Measurements from ENCODE around the gene ATP1A2. TPM values are rescaled to one million over a fixed set of nuclear protein-coding genes. Genes with fewer than 3 reads are reported as not detected.

ATP1A2 gene
- total and polyA plus RNA-seq, 2 of the 8 experiments (the other 6 are each of a cell fraction or from before 2014, with no cell fraction given): 39.7 to 40.8 TPM

DNA sequence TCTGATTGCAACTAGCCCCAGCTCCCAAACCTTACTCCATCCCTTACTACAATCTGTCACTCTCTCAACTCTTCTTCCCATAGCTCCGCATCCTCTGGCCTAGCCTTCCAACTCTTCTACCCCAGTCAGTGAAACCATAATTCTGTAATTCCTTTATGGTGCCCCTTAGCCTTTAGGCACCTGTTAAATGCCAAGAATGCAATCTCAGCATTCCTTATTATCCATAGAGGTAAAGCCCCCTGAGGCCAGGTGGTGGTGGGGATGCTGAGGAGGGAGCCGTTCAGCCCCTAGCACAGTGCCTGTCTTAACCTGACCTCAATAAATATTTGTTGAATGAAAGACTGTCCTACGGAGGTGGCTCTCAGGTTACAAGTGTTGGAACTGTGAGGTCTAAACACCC is 14.0 kb downstream of the ATP1A2 start:
- ChIA-PET POLR2A (ENCODE audit: partially characterized antibody) (interaction anchor here (1.0 to 8.1 kb wide), 2 partner anchors 11 to 26 kb away, joined by 3 to 56 read pairs; no protein-coding TSS in a partner anchor), CTCF (ENCODE audit: partially characterized antibody) (interaction anchor here (2.5 to 13.8 kb wide), 3 partner anchors 11 to 27 kb away, joined by 13 to 141 read pairs (median 54); partner anchors contain the start of gene ATP1A2)
- Histone ChIP-seq H3K9me3 (ENCODE audit: insufficient read depth in 2 of 2, low read depth in 1 of 2, low read length in 1 of 2) (no peaks in the 10 kb centered on the region), H2BK5ac (ENCODE audit: low read depth, low read length) (no peak overlapping the region), H4K5ac (ENCODE audit: insufficient read length, low read depth, low read length) (no peak overlapping the region), H2BK12ac (ENCODE audit: low read depth, low read length) (no peak overlapping the region), H3K18ac (ENCODE audit: extremely low read depth, low read length) (no peak overlapping the region), H2AK5ac (ENCODE audit: low read depth, low read length) (no peak overlapping the region), H3K56ac (replicated peaks; ENCODE audit: insufficient read length, low read depth, low read length) (no peak overlapping the region), H2BK20ac (ENCODE audit: low read length) (no peak overlapping the region), H3K4me2 (ENCODE audit: insufficient read depth in 1 of 2, low read depth in 2 of 2, low read length in 2 of 2) (no peak overlapping the region), H3K27ac (ENCODE audit: low read depth, low read length) (no peak overlapping the region), H2BK120ac (replicated peaks; ENCODE audit: low read depth, low read length) (no peak overlapping the region), H3K4me3 (ENCODE audit: extremely low read depth in 1 of 4, insufficient read depth in 2 of 4, low read depth in 3 of 4, low read length in 4 of 4) (no peak overlapping the region), H3K9ac (replicated peaks in 1 of 4; ENCODE audit: extremely low read depth in 1 of 4, low read depth in 3 of 4, low read length in 3 of 4) (no peak overlapping the region), H3K79me1 (ENCODE audit: low read depth, low read length) (no peaks in the 10 kb centered on the region; the same call in 1 of the 2 replicates), H4K20me1 (replicated peaks in 1 of 2; ENCODE audit: control insufficient read depth in 1 of 2, insufficient read depth in 2 of 2, low read length in 2 of 2) (no peaks in the 10 kb centered on the region), H2BK15ac (ENCODE audit: low read length) (no peak overlapping the region), H3K4me1 (replicated peaks in 1 of 4; ENCODE audit: control insufficient read depth in 3 of 4, insufficient read depth in 4 of 4, low read length in 3 of 4) (peaks cover 0 to 4% (median 0%) of the 10 kb centered on the region in 4 experiments; a peak in 2 of 7 replicates), H3K79me2 (ENCODE audit: control insufficient read depth in 1 of 2, insufficient read depth in 2 of 2, low read length in 2 of 2) (no peaks in the 10 kb centered on the region), H3K36me3 (ENCODE audit: control insufficient read depth in 2 of 4, insufficient read depth in 4 of 4, low read length in 3 of 4) (peaks cover 12 to 64% (median 53%) of the 10 kb centered on the region in 4 experiments; a peak in 7 of 8 replicates), H2AFZ (ENCODE audit: low read length) (no peak overlapping the region), H3K4ac (replicated peaks; ENCODE audit: insufficient read length, low read depth, low read length) (no peak overlapping the region), H4K91ac (replicated peaks; ENCODE audit: insufficient read length, low read length) (no peak overlapping the region), H4K8ac (ENCODE audit: extremely low read depth, insufficient read depth, low read length) (no peak overlapping the region), H3K27me3 (replicated peaks in 1 of 4; ENCODE audit: control insufficient read depth in 3 of 4, extremely low read depth in 1 of 4, insufficient read depth in 3 of 4, low read length in 3 of 4) (no peaks in the 10 kb centered on the region), H3K23ac (ENCODE audit: insufficient read length) (no peak overlapping the region), H3K23me2 (ENCODE audit: low read depth, low read length) (peaks cover 5% of the 10 kb centered on the region; the same call in 1 of the 2 replicates), H3K14ac (ENCODE audit: insufficient read length) (no peak overlapping the region)
- WGBS, 2 experiments (ENCODE audit: extremely low coverage in 1 of 2, insufficient coverage in 1 of 2, insufficient read length in 1 of 2, insufficient replicate concordance in 2 of 2, low coverage in 1 of 2, low lambda C conversion rate in 2 of 2, missing lambda C conversion rate in 1 of 2): 91% methylated on average over 3 of the region's 3 CpGs; no CpG with 5 or more reads in 1 of the 2 experiments
- FAIRE-seq (no peak), DNase-seq (ENCODE audit: low read depth in 1 of 2, low spot score in 2 of 2) (no peak)
- TF ChIP-seq, protein P1, sequence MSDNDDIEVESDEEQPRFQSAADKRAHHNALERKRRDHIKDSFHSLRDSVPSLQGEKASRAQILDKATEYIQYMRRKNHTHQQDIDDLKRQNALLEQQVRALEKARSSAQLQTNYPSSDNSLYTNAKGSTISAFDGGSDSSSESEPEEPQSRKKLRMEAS (IDR thresholded peaks at IDR 0.05): no peak
